ENCODE data around the gene PRXL2B. TPM values are rescaled to one million over a fixed set of nuclear protein-coding genes. Genes with fewer than 3 reads are reported as not detected.

Gene PRXL2B
- total RNA-seq, 1 experiment from 2014 or later, result 32.2 TPM

DNA sequence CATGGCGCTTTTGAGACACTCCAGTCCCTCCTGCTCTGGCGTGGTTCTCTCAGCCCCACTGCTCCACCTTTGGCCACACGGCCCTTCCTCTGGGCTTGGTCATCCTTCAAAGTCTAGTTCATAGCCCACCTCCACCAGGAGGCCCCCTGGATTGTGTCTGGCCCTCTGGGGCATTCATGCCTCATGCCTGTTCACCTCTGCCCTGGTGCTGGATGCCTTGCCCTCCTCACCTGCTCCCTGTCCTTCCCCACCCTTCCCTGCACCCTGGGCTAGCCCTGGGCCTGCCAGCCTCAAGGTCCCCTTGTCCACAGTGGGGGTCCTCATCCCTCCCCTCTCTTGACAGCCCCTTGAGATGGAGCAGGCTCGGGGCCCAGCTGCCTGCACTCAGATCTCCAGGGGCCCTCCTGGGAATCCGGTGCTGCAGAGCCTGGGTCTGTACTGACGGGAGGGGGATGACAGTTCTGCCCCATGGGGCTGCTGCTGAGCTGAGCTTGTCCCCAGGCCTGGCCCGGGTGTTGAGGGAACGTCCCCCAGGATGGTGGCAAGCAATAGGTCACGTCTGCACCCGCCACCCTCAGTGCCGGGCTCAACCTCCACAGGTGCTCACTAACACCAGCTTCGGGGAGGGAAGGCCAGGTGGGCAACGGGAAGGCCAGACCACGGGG is 18.4 kb downstream of the PRXL2B start:
- Histone ChIP-seq H3K27ac (ENCODE audit: low read depth, low read length) (no peak overlapping the region), H3K9me2 (ENCODE audit: insufficient read depth) (no peaks in the 10 kb centered on the region), H4K20me1 (ENCODE audit: insufficient read depth) (no peaks in the 10 kb centered on the region), H3K9me3 (ENCODE audit: control insufficient read depth in 1 of 2, insufficient read depth in 1 of 2, low read depth in 1 of 2, low read length in 2 of 2) (no peaks in the 10 kb centered on the region), H3K4me1 (ENCODE audit: control insufficient read depth in 1 of 2, insufficient read depth in 2 of 2, low read length in 2 of 2) (no peaks in the 10 kb centered on the region), H3K79me2 (ENCODE audit: insufficient read depth, low read length) (no peaks in the 10 kb centered on the region), H3K4me3 (replicated peaks in 1 of 2; ENCODE audit: low read depth in 1 of 2, low read length in 2 of 2) (no peak overlapping the region), H3K27me3 (ENCODE audit: insufficient read depth, low read length) (0 out of 2 replicates have a peak, but pooled peaks cover 5% of the 10 kb centered on the region), H3K36me3 (ENCODE audit: control insufficient read depth in 1 of 2, insufficient read depth in 2 of 2, low read length in 2 of 2) (no peaks in the 10 kb centered on the region), H3K9ac (ENCODE audit: low read length) (no peak overlapping the region), H3K4me2 (ENCODE audit: low read length) (no peak overlapping the region), H2AFZ (ENCODE audit: low read depth, low read length, poor library complexity, severe bottlenecking) (no peak overlapping the region)
- no TSS peak for BruUV-seq (replicated peaks)
- DNase-seq (ENCODE audit: low read depth, low spot score) (no peak), ATAC-seq (no peak)
- ChIA-PET POLR2A (no interaction called here), CTCF (no interaction called here), RAD21 (ENCODE audit: low non-redundant PET in 1 of 2, low total read pairs in 2 of 2, uncharacterized antibody in 2 of 2, unreplicated experiment in 2 of 2) (no interaction called here)
- intact Hi-C loops (cut with micrococcal nuclease), result no loop called here
- TF ChIP-seq EZH2phosphoT487 (IDR thresholded peaks at IDR 0.05; ENCODE audit: borderline replicate concordance) (no peak), RAD21 (IDR thresholded peaks at IDR 0.05; ENCODE audit: low read depth) (no peak), CEBPB (IDR thresholded peaks at IDR 0.05; ENCODE audit: low read depth) (no peak), JUND (IDR thresholded peaks at IDR 0.05) (no peak), ZFX (IDR thresholded peaks at IDR 0.05) (no peak)

DNA sequence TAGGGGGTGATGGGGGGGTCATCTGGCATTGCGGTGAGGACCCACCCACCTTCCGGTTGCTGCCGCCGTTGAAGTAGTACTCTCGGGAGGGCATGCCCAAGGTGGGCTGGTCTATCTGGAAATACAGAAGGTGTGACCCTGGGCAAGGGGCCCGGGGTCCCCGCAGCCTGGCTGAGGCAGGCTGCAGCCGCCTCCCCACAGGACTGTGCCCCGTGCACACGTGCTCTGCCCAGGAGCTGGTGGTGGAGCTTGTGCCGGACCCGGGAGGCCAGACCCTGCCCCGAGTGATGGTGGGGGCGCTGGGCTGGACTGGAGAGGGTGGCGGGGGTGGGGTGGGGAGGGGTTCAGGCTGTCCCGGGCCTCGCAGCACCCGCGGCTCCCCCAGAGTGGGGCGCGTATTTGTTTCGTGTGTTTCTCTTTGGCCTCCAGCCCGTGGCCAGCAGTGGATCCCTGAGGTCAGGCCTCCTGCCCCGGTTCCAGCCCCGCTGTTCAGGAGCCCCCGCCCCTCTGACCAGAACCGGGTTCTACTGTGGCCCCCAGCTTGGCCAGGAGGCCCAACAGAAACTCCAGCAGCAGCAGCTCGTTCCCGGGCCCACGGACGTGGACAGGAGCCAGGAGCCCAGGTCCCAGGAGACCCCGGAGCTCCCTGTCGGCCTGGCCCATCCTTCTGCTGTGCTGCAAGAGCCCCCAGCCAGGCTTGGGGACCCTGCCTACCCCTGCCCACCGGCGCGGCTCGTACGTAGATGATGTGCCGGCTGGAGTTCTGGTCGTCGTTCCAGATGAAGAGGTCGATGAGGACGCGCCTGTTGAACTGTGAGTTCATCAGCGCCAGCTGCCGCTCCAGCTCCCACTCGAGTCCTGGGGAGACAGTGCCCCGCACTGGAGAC is 19.2 kb downstream of the PRXL2B start:
- ChIA-PET POLR2A (no interaction called here), CTCF (no interaction called here), RAD21 (ENCODE audit: low non-redundant PET in 1 of 2, low total read pairs in 2 of 2, uncharacterized antibody in 2 of 2, unreplicated experiment in 2 of 2) (no interaction called here)
- Histone ChIP-seq H3K9ac (ENCODE audit: low read length) (no peak overlapping the region), H3K27me3 (ENCODE audit: insufficient read depth, low read length) (0 out of 2 replicates have a peak, but pooled peaks cover 5% of the 10 kb centered on the region), H3K4me1 (ENCODE audit: control insufficient read depth in 1 of 2, insufficient read depth in 2 of 2, low read length in 2 of 2) (peaks cover 2 to 5% of the 10 kb centered on the region in 2 experiments; a peak in 2 of 4 replicates), H3K9me3 (ENCODE audit: control insufficient read depth in 1 of 2, insufficient read depth in 1 of 2, low read depth in 1 of 2, low read length in 2 of 2) (no peaks in the 10 kb centered on the region), H3K9me2 (ENCODE audit: insufficient read depth) (no peaks in the 10 kb centered on the region), H3K36me3 (ENCODE audit: control insufficient read depth in 1 of 2, insufficient read depth in 2 of 2, low read length in 2 of 2) (no peaks in the 10 kb centered on the region), H3K27ac (ENCODE audit: low read depth, low read length) (no peak overlapping the region), H2AFZ (ENCODE audit: low read depth, low read length, poor library complexity, severe bottlenecking) (no peak overlapping the region), H3K4me3 (replicated peaks in 1 of 2; ENCODE audit: low read depth in 1 of 2, low read length in 2 of 2) (no peak overlapping the region), H4K20me1 (ENCODE audit: insufficient read depth) (no peaks in the 10 kb centered on the region), H3K4me2 (ENCODE audit: low read length) (no peak overlapping the region), H3K79me2 (ENCODE audit: insufficient read depth, low read length) (no peaks in the 10 kb centered on the region)
- ATAC-seq (no peak), DNase-seq (ENCODE audit: low read depth, low spot score) (no peak)
- BruUV-seq (replicated peaks), result no TSS peak
- no peak for TF ChIP-seq CEBPB (IDR thresholded peaks at IDR 0.05; ENCODE audit: low read depth)
- no peak for TF ChIP-seq JUND (IDR thresholded peaks at IDR 0.05)
- TF ChIP-seq ZFX (IDR thresholded peaks at IDR 0.05), result no peak
- TF ChIP-seq SIN3A (IDR thresholded peaks at IDR 0.05; ENCODE audit: low read depth), result no peak
- TF ChIP-seq EZH2phosphoT487 (IDR thresholded peaks at IDR 0.05; ENCODE audit: borderline replicate concordance), result no peak
- TF ChIP-seq ZNF274 (IDR thresholded peaks at IDR 0.05; ENCODE audit: low read depth, low read length), result no peak
- TF ChIP-seq SP1 (IDR thresholded peaks at IDR 0.05; ENCODE audit: low read depth), result no peak
- TF ChIP-seq ELF1 (IDR thresholded peaks at IDR 0.05; ENCODE audit: borderline replicate concordance, low read depth), result no peak
- TF ChIP-seq TCF7L2 (IDR thresholded peaks at IDR 0.05; ENCODE audit: borderline replicate concordance, extremely low read depth, insufficient read depth, insufficient read length), result no peak
- TF ChIP-seq, protein P1, sequence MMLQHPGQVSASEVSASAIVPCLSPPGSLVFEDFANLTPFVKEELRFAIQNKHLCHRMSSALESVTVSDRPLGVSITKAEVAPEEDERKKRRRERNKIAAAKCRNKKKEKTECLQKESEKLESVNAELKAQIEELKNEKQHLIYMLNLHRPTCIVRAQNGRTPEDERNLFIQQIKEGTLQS (IDR thresholded peaks at IDR 0.05), result no peak
- TF ChIP-seq EZH2 (IDR thresholded peaks at IDR 0.05), result no peak
- TF ChIP-seq POLR2AphosphoS5 (IDR thresholded peaks at IDR 0.05; ENCODE audit: low read depth, low read length), result no peak
- intact Hi-C loops (cut with micrococcal nuclease), result no loop called here

Measured in HCT116 (cell line).